HFF-Myc (cell line): ENCODE measurements around the gene FBXO31.

Experiments
- DNase-seq: peaks from one replicate; pipeline ENCODE4 v3.0.0-alpha.2; 2011; ENCODE audit warnings: low read depth; ENCODE audit errors: extremely low read depth
- H3K4me3 ChIP-seq: replicated peaks from 2 replicates; pipeline ENCODE4 v1.5.1; 2011; ENCODE audit warnings: low read depth, mild to moderate bottlenecking, control low read depth, low read length
- TF ChIP-seq, protein P1 (sequence below): IDR thresholded peaks from 2 replicates; pipeline ENCODE4 v1.5.1; 2012; ENCODE audit warnings: mild to moderate bottlenecking, low read depth, low read length, control low read depth; ENCODE audit errors: missing control alignments

The FBXO31 gene

DNA sequence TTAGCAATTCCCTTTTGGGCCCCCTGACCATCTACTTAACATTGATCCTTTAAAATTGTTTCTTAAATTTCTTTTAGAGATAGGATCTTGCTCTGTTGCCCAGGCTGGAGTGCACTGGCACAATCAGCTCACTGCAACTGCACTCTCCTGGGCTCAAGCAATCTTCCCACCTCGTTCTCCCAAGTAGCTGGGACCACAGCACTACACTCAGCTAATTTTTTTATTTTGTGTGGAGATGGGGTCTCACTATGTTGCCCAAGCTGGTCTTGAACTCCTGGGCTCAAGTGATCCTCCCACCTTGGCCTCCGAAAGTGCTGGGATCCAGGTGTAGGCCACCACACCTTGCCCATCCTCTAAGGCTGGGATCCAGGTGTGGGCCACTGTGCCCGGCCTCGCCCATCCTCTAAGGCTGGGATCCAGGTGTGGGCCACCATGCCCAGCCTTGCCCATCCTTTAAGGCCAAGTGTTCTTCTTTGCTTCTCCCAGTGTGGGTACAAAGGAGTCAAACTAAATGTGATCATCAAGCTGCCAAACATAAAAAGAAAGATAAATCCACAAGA, 79.5 kb downstream of the FBXO31 start:
- no peak overlapping the region for H3K4me3 ChIP-seq
- DNase-seq = no peak
- TF ChIP-seq, protein P1, sequence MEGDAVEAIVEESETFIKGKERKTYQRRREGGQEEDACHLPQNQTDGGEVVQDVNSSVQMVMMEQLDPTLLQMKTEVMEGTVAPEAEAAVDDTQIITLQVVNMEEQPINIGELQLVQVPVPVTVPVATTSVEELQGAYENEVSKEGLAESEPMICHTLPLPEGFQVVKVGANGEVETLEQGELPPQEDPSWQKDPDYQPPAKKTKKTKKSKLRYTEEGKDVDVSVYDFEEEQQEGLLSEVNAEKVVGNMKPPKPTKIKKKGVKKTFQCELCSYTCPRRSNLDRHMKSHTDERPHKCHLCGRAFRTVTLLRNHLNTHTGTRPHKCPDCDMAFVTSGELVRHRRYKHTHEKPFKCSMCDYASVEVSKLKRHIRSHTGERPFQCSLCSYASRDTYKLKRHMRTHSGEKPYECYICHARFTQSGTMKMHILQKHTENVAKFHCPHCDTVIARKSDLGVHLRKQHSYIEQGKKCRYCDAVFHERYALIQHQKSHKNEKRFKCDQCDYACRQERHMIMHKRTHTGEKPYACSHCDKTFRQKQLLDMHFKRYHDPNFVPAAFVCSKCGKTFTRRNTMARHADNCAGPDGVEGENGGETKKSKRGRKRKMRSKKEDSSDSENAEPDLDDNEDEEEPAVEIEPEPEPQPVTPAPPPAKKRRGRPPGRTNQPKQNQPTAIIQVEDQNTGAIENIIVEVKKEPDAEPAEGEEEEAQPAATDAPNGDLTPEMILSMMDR = no peak

GRCh38 chr16:87303431-87303930, 80.1 kb downstream of the FBXO31 start:
- no peak for DNase-seq
- H3K4me3 ChIP-seq = no peak overlapping the region
- TF ChIP-seq, protein P1 = no peak

DNA sequence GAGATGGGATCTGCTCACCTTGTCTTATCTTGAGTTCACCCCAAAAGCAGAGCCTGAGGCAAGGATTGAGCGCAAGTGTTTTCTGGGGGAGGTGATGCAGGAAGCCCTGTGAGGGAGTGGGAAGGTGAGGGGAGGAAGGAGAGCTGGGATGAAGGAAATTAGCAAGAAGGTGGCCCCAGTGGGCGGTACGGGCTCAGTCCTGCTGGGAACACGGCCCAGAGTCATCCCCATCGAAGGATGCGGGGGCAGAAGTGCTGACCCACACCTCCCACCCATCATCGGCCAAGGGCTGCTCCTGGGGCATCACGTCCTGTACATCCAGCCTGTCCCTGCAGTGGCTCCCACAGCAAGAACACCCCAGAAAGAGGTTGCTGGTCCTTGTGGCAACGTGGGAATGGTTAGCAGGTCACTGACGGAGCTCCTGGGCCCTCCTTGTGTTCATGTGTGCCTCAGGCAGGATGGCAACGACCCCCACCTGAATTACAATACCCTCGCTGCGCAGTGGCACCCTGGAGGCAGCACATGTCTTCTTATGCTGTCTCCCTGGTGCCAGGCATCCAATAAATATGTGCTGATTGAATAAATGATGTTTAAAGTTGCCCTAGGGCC, 84.6 kb downstream of the FBXO31 start:
- DNase-seq = no peak
- TF ChIP-seq, protein P1 = no peak
- no peak overlapping the region for H3K4me3 ChIP-seq

GRCh38 chr16:87297918-87298631, 85.5 kb downstream of the FBXO31 start:
- no peak for DNase-seq
- no peak overlapping the region for H3K4me3 ChIP-seq
- TF ChIP-seq, protein P1 = peak; percentile 54

DNA sequence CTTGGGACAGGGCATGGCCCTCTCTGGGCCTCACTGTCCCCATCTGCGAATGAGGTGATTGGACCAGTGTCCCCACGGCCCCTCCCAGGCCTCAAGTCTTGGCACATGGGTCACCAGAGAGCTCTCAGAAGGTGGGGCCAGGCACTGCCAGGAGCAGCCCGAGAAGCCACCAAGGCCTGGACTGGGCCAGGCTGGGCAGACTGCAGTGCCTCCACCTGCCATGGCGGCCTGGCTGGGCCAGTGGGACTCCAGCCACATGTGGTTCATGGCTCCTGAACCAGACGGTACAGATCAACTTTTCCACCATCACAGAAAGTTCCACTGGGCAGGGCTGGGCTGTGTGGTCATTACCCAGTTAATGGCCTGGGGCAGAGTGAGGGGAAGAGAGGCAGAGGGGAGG, 86.2 kb downstream of the FBXO31 start:
- H3K4me3 ChIP-seq = no peak overlapping the region
- TF ChIP-seq, protein P1 = no peak
- no peak for DNase-seq

DNA sequence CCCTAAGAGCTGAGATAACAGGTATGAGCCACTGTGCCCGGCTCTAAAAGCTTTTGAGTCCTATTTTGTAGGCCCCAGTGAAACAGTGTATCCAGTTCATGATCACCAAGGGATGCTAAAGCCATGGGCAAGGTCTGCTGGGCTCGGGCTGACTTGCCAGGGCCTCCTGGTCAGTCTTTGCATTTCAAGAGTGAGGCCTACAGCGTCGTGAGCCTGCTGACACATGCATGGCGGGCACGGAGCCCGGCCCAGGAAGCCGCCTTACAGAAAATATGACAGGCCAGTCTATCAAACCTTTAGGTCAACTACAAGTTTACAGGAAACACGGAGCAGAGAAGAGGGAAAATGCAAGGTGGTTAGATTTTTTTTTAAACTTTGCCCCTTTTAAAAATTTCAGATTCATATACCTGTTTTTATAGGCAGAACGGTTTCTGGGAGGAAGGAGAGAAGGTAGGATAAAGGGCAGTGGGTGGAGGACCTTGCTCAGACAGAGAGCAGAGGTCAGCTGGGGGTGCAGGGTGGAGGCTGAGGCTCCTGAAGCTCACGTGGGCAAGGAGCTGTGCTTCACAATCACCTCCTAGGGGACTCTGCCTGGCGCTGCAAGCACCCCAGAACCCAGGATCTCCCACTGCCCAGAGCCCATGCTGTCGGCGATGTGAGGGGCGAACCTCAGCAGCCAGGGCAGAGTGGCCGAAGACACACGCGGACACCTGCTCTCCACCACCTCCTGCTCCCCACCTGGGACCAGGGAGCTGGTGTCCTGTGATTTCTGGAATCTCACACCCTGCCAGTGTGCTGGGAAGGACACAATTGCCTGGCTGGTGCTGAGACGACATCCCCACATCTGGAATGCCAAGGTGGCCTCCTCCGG, 87.7 kb downstream of the FBXO31 start:
- no peak overlapping the region for H3K4me3 ChIP-seq
- TF ChIP-seq, protein P1 = no peak
- no peak for DNase-seq
